Measurements from ENCODE around the gene SMAD6. TPM values are rescaled to one million over a fixed set of nuclear protein-coding genes. Genes with fewer than 3 reads are reported as not detected.

Gene SMAD6
- total and polyA plus RNA-seq, 9 of the 15 experiments (the other 6 are each of a cell fraction or from before 2014, with no cell fraction given), result 0.10 to 15.5 (median 3.7) TPM

GRCh38 chr15:66819084-66819483 lies 117.0 kb downstream of the SMAD6 start:
- in situ Hi-C loops (cut with MboI) (no loop called here), intact Hi-C loops (cut with micrococcal nuclease) (no loop called here)
- H2AFZ ChIP-seq (ENCODE audit: low read depth, low read length), result no peak overlapping the region
- H3K27me3 ChIP-seq (ENCODE audit: control insufficient read depth in 2 of 2, insufficient read depth in 2 of 2, low read length in 2 of 2), result peaks cover 3 to 13% of the 10 kb centered on the region in 2 experiments; a peak in 2 of 5 replicates
- H3K4me1 ChIP-seq (replicated peaks in 1 of 2; ENCODE audit: control insufficient read depth in 2 of 2, insufficient read depth in 2 of 2, low read length in 2 of 2), result no peaks in the 10 kb centered on the region
- H3K79me2 ChIP-seq (ENCODE audit: control insufficient read depth, insufficient read depth, low read length), result no peaks in the 10 kb centered on the region
- ChIA-PET CTCF (ENCODE audit: low intra/inter-chr PET ratio) (no interaction called here), POLR2A (interaction anchor here (1.4 kb wide), 1 partner anchor 13 kb away, joined by 4 read pairs; no protein-coding TSS in a partner anchor)
- no peaks in the 10 kb centered on the region for H3K9me1 ChIP-seq (ENCODE audit: control insufficient read depth, insufficient read depth, low read length)
- BruUV-seq (replicated peaks), result no TSS peak
- no peak for FAIRE-seq
- no peak overlapping the region for H3K4me2 ChIP-seq (ENCODE audit: insufficient read depth, low read length)
- H3K27ac ChIP-seq (ENCODE audit: extremely low read depth, low read depth, low read length), result no peak overlapping the region
- no peaks in the 10 kb centered on the region; the same call in 1 of the 2 replicates for H4K20me1 ChIP-seq (replicated peaks; ENCODE audit: control insufficient read depth, insufficient read depth, low read length)
- H3K4me3 ChIP-seq, result no peak overlapping the region
- ATAC-seq, result no peak
- no peak overlapping the region for H3K9ac ChIP-seq (ENCODE audit: insufficient read depth in 1 of 2, low read depth in 2 of 2, low read length in 2 of 2)
- TF ChIP-seq RAD51 (IDR thresholded peaks at IDR 0.05; ENCODE audit: borderline replicate concordance, low read depth) (no peak), SPI1 (IDR thresholded peaks at IDR 0.05; ENCODE audit: borderline replicate concordance, low read depth, low read length) (peak; percentile 18; the same call in 1 of the 2 replicates)
- WGBS (ENCODE audit: insufficient coverage, low coverage, missing lambda C conversion rate), result 7% methylated on average over 2 of the region's 2 CpGs
- no peak for DNase-seq (ENCODE audit: extremely low read depth in 1 of 4, low spot score in 3 of 4)
- H3K36me3 ChIP-seq (ENCODE audit: control insufficient read depth, insufficient read depth, low read length), result no peaks in the 10 kb centered on the region
- no peaks in the 10 kb centered on the region for H3K9me3 ChIP-seq (replicated peaks; ENCODE audit: control insufficient read depth, insufficient read depth, low read depth, low read length)

- BruUV-seq (replicated peaks), result no TSS peak
- ChIA-PET CTCF (ENCODE audit: low intra/inter-chr PET ratio) (no interaction called here), POLR2A (interaction anchor here (0.6 to 1.2 kb wide), 6 partner anchors 12 to 239 kb away, joined by 3 to 5 read pairs (median 4); no protein-coding TSS in a partner anchor)
- ATAC-seq (no peak), DNase-seq (ENCODE audit: extremely low read depth in 1 of 4, low spot score in 3 of 4) (no peak), FAIRE-seq (no peak)
- Histone ChIP-seq H3K79me2 (ENCODE audit: control insufficient read depth, insufficient read depth, low read length) (no peaks in the 10 kb centered on the region), H2AFZ (ENCODE audit: low read depth, low read length) (no peak overlapping the region), H3K27me3 (ENCODE audit: control insufficient read depth in 2 of 2, insufficient read depth in 2 of 2, low read length in 2 of 2) (peaks cover 3 to 13% of the 10 kb centered on the region in 2 experiments; a peak in 2 of 5 replicates), H4K20me1 (replicated peaks; ENCODE audit: control insufficient read depth, insufficient read depth, low read length) (no peaks in the 10 kb centered on the region; the same call in 1 of the 2 replicates), H3K9me3 (replicated peaks; ENCODE audit: control insufficient read depth, insufficient read depth, low read depth, low read length) (no peaks in the 10 kb centered on the region), H3K4me3 (no peak overlapping the region), H3K4me1 (replicated peaks in 1 of 2; ENCODE audit: control insufficient read depth in 2 of 2, insufficient read depth in 2 of 2, low read length in 2 of 2) (peaks cover 0 to under 1% of the 10 kb centered on the region in 2 experiments; a peak in 1 of 5 replicates), H3K4me2 (ENCODE audit: insufficient read depth, low read length) (no peak overlapping the region), H3K9ac (ENCODE audit: insufficient read depth in 1 of 2, low read depth in 2 of 2, low read length in 2 of 2) (peak overlapping the region in 1 of 2 experiments; percentile 65; a peak in 1 of 4 replicates), H3K27ac (ENCODE audit: extremely low read depth, low read depth, low read length) (no peak overlapping the region), H3K36me3 (ENCODE audit: control insufficient read depth, insufficient read depth, low read length) (no peaks in the 10 kb centered on the region), H3K9me1 (ENCODE audit: control insufficient read depth, insufficient read depth, low read length) (no peaks in the 10 kb centered on the region)
- intact Hi-C loops (cut with micrococcal nuclease) (no loop called here), in situ Hi-C loops (cut with MboI) (no loop called here)
- WGBS (ENCODE audit: insufficient coverage, low coverage, missing lambda C conversion rate), result 66% methylated on average over 5 of the region's 5 CpGs
- no peak for TF ChIP-seq SIX5 (IDR thresholded peaks at IDR 0.05; ENCODE audit: borderline replicate concordance in 1 of 2, insufficient read depth in 1 of 2, low read depth in 1 of 2, low read length in 2 of 2)
- no peak for TF ChIP-seq BRD4 (IDR thresholded peaks at IDR 0.05)
- TF ChIP-seq PCBP2 (IDR thresholded peaks at IDR 0.05; ENCODE audit: low read depth, low read length, poor library complexity, severe bottlenecking), result no peak
- no peak for TF ChIP-seq PBX2 (CRISPR knock-in tag; IDR thresholded peaks at IDR 0.05; ENCODE audit: low read depth)
- no peak for TF ChIP-seq PBX2 (tag; conservative IDR thresholded peaks at IDR 0.05; ENCODE audit: low read depth)
- no peak for TF ChIP-seq ZNF133 (CRISPR knock-in tag; IDR thresholded peaks at IDR 0.05)
- no peak for TF ChIP-seq SRSF9 (IDR thresholded peaks at IDR 0.05; ENCODE audit: borderline replicate concordance, low read depth, low read length)
- no peak for TF ChIP-seq SIRT6 (IDR thresholded peaks at IDR 0.05; ENCODE audit: low read depth, low read length)
- 0 out of 2 replicates have a peak, but pooled peaks have one; percentile 27 for TF ChIP-seq BCOR (IDR thresholded peaks at IDR 0.05)
These were observed 118.6 kb downstream of the SMAD6 start for GRCh38 chr15:66820481-66821176.

Measured in K562 (cell line).